Left colon (tissue), 2 donors: ENCODE data around the gene SAV1. TPM values are rescaled to one million over a fixed set of nuclear protein-coding genes. Genes with fewer than 3 reads are reported as not detected.
"Not testable (repeated sequence)": the region's sequence is repeated elsewhere in the genome, so short reads cannot be mapped to it uniquely, and the experiment has no call there.

ENCODE experiments used
- ATAC-seq: fragments of 200-7000 bp; cut with Tn5 transposase; one replicate; pipeline ENCODE4 v1.9.1; 2020; ENCODE audit warnings: mild to moderate bottlenecking, moderate library complexity
- DNase-seq, 2 donors: peaks; one replicate each; pipeline ENCODE4 v3.0.0-alpha.2; 2020
- intact Hi-C, 2 donors: fragments of 100-400 bp; cut with DNase I in 1 of 2; cut with micrococcal nuclease in 1 of 2; formaldehyde crosslinking; loops; one replicate each; pipeline versions ENCODE4 v1.11.2 to v1.14.0; 2022; cut with DNase I, micrococcal nuclease
- long read RNA-seq: library from polyadenylated mRNA; unstranded; transcript quantifications from one replicate; pipeline ENCODE4 v2.0.0, GENCODE V29; 2021
- total RNA-seq, 2 donors: library from RNA; stranded (reverse); fragmentation: NEBNext Ultra II Directional; extraction: Animal tissue kit (Norgen Biotek cat#: 25700); gene quantifications; one replicate each; pipeline ENCODE4 v1.2.1, GENCODE V29; 2021
- donor health status: DM: no; HTN: no; CAD: no.
- donor health status: DM: yes; HTN: yes; CAD: no.

SAV1 gene
- 10 to 100 TPM; 16.3 to 17.1 TPM for total RNA-seq
- long read RNA-seq, transcript SAV1-201 (5 exons, 3,063 nt), result major isoform, 49 of 52 reads
- long read RNA-seq, partial matches to known transcripts, result 1 of 52 reads
- long read RNA-seq, other reads (novel, unspliced or antisense), result 2 of 52 reads

GRCh38 chr14:50667996-50668825 is at the start of gene SAV1:
Gene SAV1 (minus strand): TSS chr14:50668306. CDS start chr14:50667967, 339 bp downstream.
- peak; percentile 79 to 88 for DNase-seq
- intact Hi-C loops, result no loop called here
- peak; percentile 95 for ATAC-seq

- ATAC-seq (no peak), DNase-seq (no peak)
- intact Hi-C loops, result no loop called here
These were observed 49.7 kb upstream of the SAV1 start for GRCh38 chr14:50717811-50718210.

- DNase-seq (no peak), ATAC-seq (peak; percentile 70)
- intact Hi-C loops, result no loop called here
These were observed 46.5 kb upstream of the SAV1 start for GRCh38 chr14:50714450-50715073.

- ATAC-seq (no peak), DNase-seq (no peak)
- intact Hi-C loops, result no loop called here
These were observed 42.9 kb upstream of the SAV1 start for GRCh38 chr14:50711043-50711442.

- intact Hi-C loops, result no loop called here
- ATAC-seq (no peak), DNase-seq (no peak)
These were observed 37.0 kb upstream of the SAV1 start for GRCh38 chr14:50705026-50705593.

GRCh38 chr14:50704454-50705010 is 36.4 kb upstream of the SAV1 start:
- ATAC-seq, result no peak
- intact Hi-C loops, result no loop called here
- no peak for DNase-seq

GRCh38 chr14:50697659-50698290 is 29.7 kb upstream of the SAV1 start:
- intact Hi-C loops, result no loop called here
- no peak for DNase-seq
- no peak for ATAC-seq

GRCh38 chr14:50694260-50694659 is 26.2 kb upstream of the SAV1 start:
- ATAC-seq, DNase-seq, intact Hi-C loops: not testable (repeated sequence)

GRCh38 chr14:50688875-50689274 is 20.8 kb upstream of the SAV1 start:
- ATAC-seq (peak; percentile 45), DNase-seq (no peak)
- intact Hi-C loops, result no loop called here

- intact Hi-C loops, result no loop called here
- ATAC-seq (peak; percentile 91), DNase-seq (no peak)
These were observed 11.6 kb upstream of the SAV1 start for GRCh38 chr14:50679674-50680073.

- ATAC-seq (no peak), DNase-seq (no peak)
- intact Hi-C loops, result no loop called here
These were observed 10.1 kb upstream of the SAV1 start for GRCh38 chr14:50678163-50678562.

GRCh38 chr14:50677527-50678063 is 9.5 kb upstream of the SAV1 start:
- DNase-seq, result no peak
- ATAC-seq, result no peak
- intact Hi-C loops, result no loop called here

GRCh38 chr14:50676814-50677516 is 8.9 kb upstream of the SAV1 start:
- ATAC-seq (no peak), DNase-seq (no peak)
- intact Hi-C loops, result no loop called here

GRCh38 chr14:50675597-50675996 is 7.5 kb upstream of the SAV1 start:
- intact Hi-C loops, result no loop called here
- no peak for ATAC-seq
- DNase-seq, result no peak

GRCh38 chr14:50670866-50671256 is 2.8 kb upstream of the SAV1 start:
- intact Hi-C loops, result no loop called here
- DNase-seq (no peak), ATAC-seq (no peak)

GRCh38 chr14:50670196-50670865 is 2.2 kb upstream of the SAV1 start:
- ATAC-seq (no peak), DNase-seq (no peak)
- intact Hi-C loops, result no loop called here

GRCh38 chr14:50669441-50669986 is 1.4 kb upstream of the SAV1 start:
- intact Hi-C loops, result no loop called here
- ATAC-seq, result no peak
- no peak for DNase-seq

GRCh38 chr14:50668826-50669143 is 679 bp upstream of the SAV1 start:
- intact Hi-C loops, result no loop called here
- DNase-seq (no peak), ATAC-seq (no peak)
